Measurements from ENCODE around the gene DENND6B. TPM values are rescaled to one million over a fixed set of nuclear protein-coding genes. Genes with fewer than 3 reads are reported as not detected.

Gene DENND6B
- total RNA-seq, 1 donor from 2014 or later: 32.1 TPM

GRCh38 chr22:50267591-50268390 lies 59.0 kb downstream of the DENND6B start:
- peak overlapping the region; percentile 22 for H3K27ac Mint-ChIP-seq (ENCODE audit: unreplicated experiment)
- DNase-seq: peak; percentile 71
- H3K4me1 Mint-ChIP-seq (ENCODE audit: low read depth, unreplicated experiment): peaks cover 2% of the 10 kb centered on the region
- no peaks in the 10 kb centered on the region for H3K36me3 Mint-ChIP-seq (ENCODE audit: unreplicated experiment)
- H3K27me3 Mint-ChIP-seq (ENCODE audit: unreplicated experiment): peaks cover 6% of the 10 kb centered on the region
- TF ChIP-seq, protein P1, sequence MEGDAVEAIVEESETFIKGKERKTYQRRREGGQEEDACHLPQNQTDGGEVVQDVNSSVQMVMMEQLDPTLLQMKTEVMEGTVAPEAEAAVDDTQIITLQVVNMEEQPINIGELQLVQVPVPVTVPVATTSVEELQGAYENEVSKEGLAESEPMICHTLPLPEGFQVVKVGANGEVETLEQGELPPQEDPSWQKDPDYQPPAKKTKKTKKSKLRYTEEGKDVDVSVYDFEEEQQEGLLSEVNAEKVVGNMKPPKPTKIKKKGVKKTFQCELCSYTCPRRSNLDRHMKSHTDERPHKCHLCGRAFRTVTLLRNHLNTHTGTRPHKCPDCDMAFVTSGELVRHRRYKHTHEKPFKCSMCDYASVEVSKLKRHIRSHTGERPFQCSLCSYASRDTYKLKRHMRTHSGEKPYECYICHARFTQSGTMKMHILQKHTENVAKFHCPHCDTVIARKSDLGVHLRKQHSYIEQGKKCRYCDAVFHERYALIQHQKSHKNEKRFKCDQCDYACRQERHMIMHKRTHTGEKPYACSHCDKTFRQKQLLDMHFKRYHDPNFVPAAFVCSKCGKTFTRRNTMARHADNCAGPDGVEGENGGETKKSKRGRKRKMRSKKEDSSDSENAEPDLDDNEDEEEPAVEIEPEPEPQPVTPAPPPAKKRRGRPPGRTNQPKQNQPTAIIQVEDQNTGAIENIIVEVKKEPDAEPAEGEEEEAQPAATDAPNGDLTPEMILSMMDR (IDR thresholded peaks at IDR 0.05; ENCODE audit: partially characterized antibody, unreplicated experiment): peak; percentile 17
- peak overlapping the region; percentile 75 for H3K4me3 Mint-ChIP-seq (ENCODE audit: unreplicated experiment)
- H3K9me3 Mint-ChIP-seq (ENCODE audit: unreplicated experiment): peaks cover 2% of the 10 kb centered on the region

DNA sequence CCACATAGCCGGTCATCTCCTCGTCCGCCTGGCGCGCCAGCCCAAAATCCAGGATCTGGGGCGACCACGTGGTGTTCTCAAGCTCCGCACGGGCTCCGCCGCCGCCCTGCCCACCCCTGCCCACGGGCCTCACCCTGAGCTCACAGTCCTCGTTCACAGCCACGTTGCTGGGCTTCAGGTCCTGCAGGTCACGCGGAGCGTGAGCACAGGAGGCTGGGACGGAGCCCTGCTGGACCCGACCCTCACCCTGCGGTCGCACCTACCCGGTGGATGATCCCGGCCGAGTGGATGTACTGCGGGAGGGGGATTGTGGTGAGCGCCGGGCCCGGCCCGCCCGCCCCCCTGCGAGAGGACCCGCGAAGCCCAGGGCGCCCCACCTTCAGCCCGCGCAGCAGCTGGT lies 59.8 kb downstream of the DENND6B start:
- Mint-ChIP-seq H3K9me3 (ENCODE audit: unreplicated experiment) (peaks cover 2% of the 10 kb centered on the region), H3K4me3 (ENCODE audit: unreplicated experiment) (no peak overlapping the region), H3K27ac (ENCODE audit: unreplicated experiment) (no peak overlapping the region), H3K36me3 (ENCODE audit: unreplicated experiment) (no peaks in the 10 kb centered on the region), H3K4me1 (ENCODE audit: low read depth, unreplicated experiment) (peaks cover 1% of the 10 kb centered on the region), H3K27me3 (ENCODE audit: unreplicated experiment) (peaks cover 10% of the 10 kb centered on the region)
- DNase-seq: no peak
- TF ChIP-seq, protein P1 (IDR thresholded peaks at IDR 0.05; ENCODE audit: partially characterized antibody, unreplicated experiment): no peak

- TF ChIP-seq, protein P1 (IDR thresholded peaks at IDR 0.05; ENCODE audit: partially characterized antibody, unreplicated experiment): no peak
- DNase-seq: no peak
- peaks cover 7% of the 10 kb centered on the region for H3K27me3 Mint-ChIP-seq (ENCODE audit: unreplicated experiment)
- H3K36me3 Mint-ChIP-seq (ENCODE audit: unreplicated experiment): no peaks in the 10 kb centered on the region
- no peak overlapping the region for H3K27ac Mint-ChIP-seq (ENCODE audit: unreplicated experiment)
- peaks cover 1% of the 10 kb centered on the region for H3K4me1 Mint-ChIP-seq (ENCODE audit: low read depth, unreplicated experiment)
- H3K4me3 Mint-ChIP-seq (ENCODE audit: unreplicated experiment): no peak overlapping the region
- H3K9me3 Mint-ChIP-seq (ENCODE audit: unreplicated experiment): no peaks in the 10 kb centered on the region
Measured at GRCh38 chr22:50264946-50265669, 61.7 kb downstream of the DENND6B start.

GRCh38 chr22:50264104-50264745 lies 62.6 kb downstream of the DENND6B start:
- no peak overlapping the region for H3K4me3 Mint-ChIP-seq (ENCODE audit: unreplicated experiment)
- no peaks in the 10 kb centered on the region for H3K9me3 Mint-ChIP-seq (ENCODE audit: unreplicated experiment)
- H3K27ac Mint-ChIP-seq (ENCODE audit: unreplicated experiment): no peak overlapping the region
- peaks cover 1% of the 10 kb centered on the region for H3K4me1 Mint-ChIP-seq (ENCODE audit: low read depth, unreplicated experiment)
- TF ChIP-seq, protein P1 (IDR thresholded peaks at IDR 0.05; ENCODE audit: partially characterized antibody, unreplicated experiment): no peak
- peaks cover 7% of the 10 kb centered on the region for H3K27me3 Mint-ChIP-seq (ENCODE audit: unreplicated experiment)
- no peak for DNase-seq
- H3K36me3 Mint-ChIP-seq (ENCODE audit: unreplicated experiment): no peaks in the 10 kb centered on the region
